GM12872 (cell line): Measurements from ENCODE around the gene PRKG1.

Source experiments
- CTCF ChIP-seq: IDR thresholded peaks from 3 replicates; pipeline ENCODE4 v1.5.1; 2011; ENCODE audit warnings: low read depth, mild to moderate bottlenecking, low read length, moderate library complexity; ENCODE audit not compliant: insufficient read depth

The PRKG1 gene

GRCh38 chr10:52198540-52198939 is 1124.3 kb downstream of the PRKG1 start:
- TF ChIP-seq CTCF = no peak

GRCh38 chr10:52208365-52208764 is 1134.1 kb downstream of the PRKG1 start:
- TF ChIP-seq CTCF = no peak

GRCh38 chr10:52210161-52210560 is 1135.9 kb downstream of the PRKG1 start:
- TF ChIP-seq CTCF = no peak

- no peak for TF ChIP-seq CTCF
These were observed 1137.8 kb downstream of the PRKG1 start for GRCh38 chr10:52212062-52212461.

- TF ChIP-seq CTCF = no peak
These were observed 1138.5 kb downstream of the PRKG1 start for GRCh38 chr10:52212802-52213201.

GRCh38 chr10:52213321-52213752 is 1139.0 kb downstream of the PRKG1 start:
- TF ChIP-seq CTCF = no peak

- TF ChIP-seq CTCF = peak; percentile 64
These were observed 1141.6 kb downstream of the PRKG1 start for GRCh38 chr10:52215745-52216361.
